ENCODE measurements around the gene EDNRA.

- TF ChIP-seq CTCF (conservative IDR thresholded peaks at IDR 0.05): peak; percentile 87
- no peak for TF ChIP-seq EZH2 (IDR thresholded peaks at IDR 0.05; ENCODE audit: low read depth)
These were observed 109.5 kb downstream of the EDNRA start for GRCh38 chr4:147590249-147590920.
